H9 (cell line): ENCODE data around the gene HMCN1. TPM values are rescaled to one million over a fixed set of nuclear protein-coding genes. Genes with fewer than 3 reads are reported as not detected.

Source experiments
- DNase-seq: peaks from one replicate; pipeline ENCODE4 v3.0.0-alpha.2; 2017
- H2AFZ ChIP-seq: one replicate; pipeline ENCODE4 v1.6.1; 2013; ENCODE audit warnings: mild to moderate bottlenecking, low read length, control low read depth, moderate library complexity
- H2AK5ac ChIP-seq: 2 replicates; pipeline ENCODE4 v1.6.1; 2013; ENCODE audit warnings: low read length, control low read depth, mixed read lengths; ENCODE audit not compliant: insufficient read length
- H2BK120ac ChIP-seq: one replicate; pipeline ENCODE4 v1.6.1; 2013; ENCODE audit warnings: low read depth, mild to moderate bottlenecking, low read length, control low read depth, inconsistent platforms; ENCODE audit not compliant: poor library complexity, severe bottlenecking
- H2BK12ac ChIP-seq: 2 replicates; pipeline ENCODE4 v1.6.1; 2013; ENCODE audit warnings: low read length, control low read depth, mixed read lengths, low read depth; ENCODE audit not compliant: insufficient read length
- H2BK15ac ChIP-seq: 2 replicates; pipeline ENCODE4 v1.6.1; 2013; ENCODE audit warnings: low read depth, low read length, control low read depth
- H2BK20ac ChIP-seq: one replicate; pipeline ENCODE4 v1.6.1; 2013; ENCODE audit warnings: low read depth, mild to moderate bottlenecking, low read length, control low read depth, inconsistent platforms; ENCODE audit not compliant: poor library complexity, severe bottlenecking
- H2BK5ac ChIP-seq: 2 replicates; pipeline ENCODE4 v1.6.1; 2013; ENCODE audit warnings: low read length, control low read depth, mixed read lengths; ENCODE audit not compliant: insufficient read length
- H3K14ac ChIP-seq: 2 replicates; pipeline ENCODE4 v1.6.1; 2013; ENCODE audit warnings: low read length, control low read depth; ENCODE audit not compliant: insufficient read depth
- H3K18ac ChIP-seq: 2 replicates; pipeline ENCODE4 v1.6.1; 2013; ENCODE audit warnings: low read depth, mild to moderate bottlenecking, mixed read lengths, low read length, control low read depth; ENCODE audit not compliant: insufficient read length
- H3K23ac ChIP-seq: 2 replicates; pipeline ENCODE4 v1.6.1; 2013; ENCODE audit warnings: low read length, control low read depth, mixed read lengths, low read depth; ENCODE audit not compliant: insufficient read length
- H3K23me2 ChIP-seq: 2 replicates; pipeline ENCODE4 v1.6.1; 2013; ENCODE audit warnings: low read depth, mild to moderate bottlenecking, mixed read lengths, low read length, control low read depth; ENCODE audit not compliant: insufficient read length, poor library complexity, severe bottlenecking
- H3K27ac ChIP-seq: 2 replicates; pipeline ENCODE4 v1.5.1; 2013; ENCODE audit warnings: low read length, control low read depth, mixed read lengths, low read depth; ENCODE audit not compliant: insufficient read length
- H3K27me3 ChIP-seq: 2 replicates; pipeline ENCODE4 v1.6.1; 2013; ENCODE audit warnings: low read length, control low read depth, inconsistent platforms; ENCODE audit not compliant: insufficient read depth
- H3K4ac ChIP-seq: 2 replicates; pipeline ENCODE4 v1.6.1; 2013; ENCODE audit warnings: low read depth, mild to moderate bottlenecking, control low read depth, inconsistent platforms, low read length, moderate library complexity
- H3K4me1 ChIP-seq: 2 replicates; pipeline ENCODE4 v1.6.1; 2013; ENCODE audit warnings: low read length, control low read depth, inconsistent platforms; ENCODE audit not compliant: insufficient read depth
- H3K4me2 ChIP-seq: 2 replicates; pipeline ENCODE4 v1.6.1; 2013; ENCODE audit warnings: low read length, control low read depth, mixed read lengths; ENCODE audit not compliant: insufficient read length, insufficient read depth
- H3K56ac ChIP-seq: 2 replicates; pipeline ENCODE4 v1.6.1; 2013; ENCODE audit warnings: low read depth, mild to moderate bottlenecking, mixed read lengths, low read length, control low read depth; ENCODE audit not compliant: insufficient read length
- H3K79me1 ChIP-seq: 2 replicates; pipeline ENCODE4 v1.6.1; 2013; ENCODE audit warnings: low read depth, mild to moderate bottlenecking, moderate library complexity, low read length, control low read depth, inconsistent platforms; ENCODE audit not compliant: insufficient read depth, poor library complexity, severe bottlenecking
- H3K79me2 ChIP-seq: 2 replicates; pipeline ENCODE4 v1.6.1; 2013; ENCODE audit warnings: low read length, control low read depth, inconsistent platforms; ENCODE audit not compliant: insufficient read depth
- H3K9ac ChIP-seq: 2 replicates; pipeline ENCODE4 v1.6.1; 2013; ENCODE audit warnings: low read length, control low read depth, mixed read lengths; ENCODE audit not compliant: insufficient read length; ENCODE audit errors: extremely low read depth
- H3K9me3 ChIP-seq: one replicate; pipeline ENCODE4 v1.6.1; 2013; ENCODE audit warnings: low read depth, low read length, inconsistent platforms; ENCODE audit not compliant: control insufficient read depth
- H3T11ph ChIP-seq: one replicate; pipeline ENCODE4 v1.6.1; 2013; ENCODE audit warnings: mild to moderate bottlenecking, low read length, control low read depth, inconsistent platforms
- H4K20me1 ChIP-seq: one replicate; pipeline ENCODE4 v1.6.1; 2013; ENCODE audit not compliant: control insufficient read depth, insufficient read length, insufficient read depth
- H4K5ac ChIP-seq: 2 replicates; pipeline ENCODE4 v1.6.1; 2013; ENCODE audit warnings: low read depth, mild to moderate bottlenecking, mixed read lengths, low read length, control low read depth; ENCODE audit not compliant: insufficient read length
- H4K8ac ChIP-seq: replicated peaks from 2 replicates; pipeline ENCODE4 v1.6.1; 2013; ENCODE audit warnings: low read length, control low read depth, mixed read lengths, low read depth; ENCODE audit not compliant: insufficient read length
- H4K91ac ChIP-seq: 2 replicates; pipeline ENCODE4 v1.6.1; 2013; ENCODE audit warnings: low read depth, mild to moderate bottlenecking, moderate library complexity, mixed read lengths, low read length, control low read depth; ENCODE audit not compliant: insufficient read length
- H3K27ac Mint-ChIP-seq, 3 experiments: 2 replicates in 2 of 3; 3 replicates in 1 of 3; pipeline ENCODE4 v1.8.0; 2020 to 2021; ENCODE audit warnings: mixed read lengths in 3 of 3, mild to moderate bottlenecking in 1 of 3, moderate library complexity in 1 of 3
- H3K27me3 Mint-ChIP-seq: 2 replicates; pipeline ENCODE4 v1.8.0; 2021; ENCODE audit warnings: low read depth, mild to moderate bottlenecking, moderate library complexity, mixed read lengths
- H3K36me3 Mint-ChIP-seq, 3 experiments: 2 replicates in 2 of 3; 3 replicates in 1 of 3; pipeline ENCODE4 v1.8.0; 2020 to 2021; ENCODE audit warnings: low read depth in 3 of 3, mixed read lengths in 3 of 3; ENCODE audit not compliant: insufficient read depth in 1 of 3
- H3K4me1 Mint-ChIP-seq, 2 experiments: 2 replicates each; pipeline ENCODE4 v1.8.0; 2020; ENCODE audit warnings: mixed read lengths in 2 of 2
- H3K4me3 Mint-ChIP-seq, 2 experiments: 2 replicates in 1 of 2; 3 replicates in 1 of 2; pipeline ENCODE4 v1.8.0; 2020 to 2021; ENCODE audit warnings: mild to moderate bottlenecking in 2 of 2, mixed read lengths in 2 of 2, moderate library complexity in 1 of 2
- H3K9me3 Mint-ChIP-seq, 2 experiments: 2 replicates in 1 of 2; 3 replicates in 1 of 2; pipeline ENCODE4 v1.8.0; 2020; ENCODE audit warnings: mild to moderate bottlenecking in 2 of 2, mixed read lengths in 2 of 2, moderate library complexity in 1 of 2
- CTCF ChIP-seq: fragments of 200-600 bp; sonication (generic); conservative IDR thresholded peaks from 3 replicates; pipeline ENCODE4 v1.8.0; 2021; ENCODE audit warnings: antibody characterized with exemption, mild to moderate bottlenecking
- WGBS: extraction: QIAGEN DNeasy Blood & Tissue Kit; methylation state at CpG from one replicate; pipeline ENCODE4 v1.1.7; 2013; ENCODE audit warnings: missing lambda C conversion rate, low lambda C conversion rate, mixed read lengths; ENCODE audit not compliant: insufficient read length; ENCODE audit errors: extremely low coverage; 5-methylcytosine and 5-hydroxymethylcytosine counted together
- total RNA-seq: library from RNA; stranded (reverse); gene quantifications from 2 replicates; pipeline ENCODE4 v1.2.1, GENCODE V29; 2021

HMCN1 gene
- total RNA-seq, 1 experiment from 2014 or later: 3.3 TPM

- Mint-ChIP-seq H3K27ac (no peak overlapping the region), H3K27me3 (no peaks in the 10 kb centered on the region), H3K9me3 (no peaks in the 10 kb centered on the region), H3K4me3 (no peak overlapping the region), H3K36me3 (no peaks in the 10 kb centered on the region; a peak in 1 of 7 replicates), H3K4me1 (peaks cover 13 to 17% of the 10 kb centered on the region in 2 experiments)
- Histone ChIP-seq H3K4ac (no peak overlapping the region), H4K5ac (no peak overlapping the region), H2BK20ac (no peak overlapping the region), H3K9me3 (no peaks in the 10 kb centered on the region), H3T11ph (no peak overlapping the region), H3K14ac (no peak overlapping the region), H4K91ac (no peak overlapping the region), H3K27me3 (no peaks in the 10 kb centered on the region), H3K56ac (no peak overlapping the region), H3K23ac (no peak overlapping the region), H3K79me1 (no peaks in the 10 kb centered on the region), H3K18ac (no peak overlapping the region), H3K9ac (no peak overlapping the region), H3K27ac (no peak overlapping the region), H3K79me2 (no peaks in the 10 kb centered on the region), H2BK120ac (no peak overlapping the region), H2AFZ (no peak overlapping the region), H3K23me2 (no peaks in the 10 kb centered on the region), H2AK5ac (no peak overlapping the region), H2BK15ac (no peak overlapping the region), H2BK12ac (no peak overlapping the region), H4K20me1 (no peaks in the 10 kb centered on the region), H4K8ac (no peak overlapping the region), H3K4me1 (no peaks in the 10 kb centered on the region), H3K4me2 (no peak overlapping the region), H2BK5ac (no peak overlapping the region)
- no CpG with 5 or more reads among the region's 3 CpGs for WGBS
- DNase-seq: no peak
- no peak for TF ChIP-seq CTCF
Observed at GRCh38 chr1:185926588-185926987, 192.4 kb downstream of the HMCN1 start.
